ENCODE results near the gene BSPRY. TPM values are rescaled to one million over a fixed set of nuclear protein-coding genes. Genes with fewer than 3 reads are reported as not detected.

Gene BSPRY
- polyA plus RNA-seq, 1 donor from 2014 or later, result not detected

GRCh38 chr9:113388833-113389232 lies 39.5 kb downstream of the BSPRY start:
- no peaks in the 10 kb centered on the region for H3F3A ChIP-seq (ENCODE audit: insufficient read depth, low read length, poor library complexity, severe bottlenecking)
- no peaks in the 10 kb centered on the region for H3K27me3 ChIP-seq (ENCODE audit: insufficient read depth, low read depth, low read length)
- no peak overlapping the region for H2AFZ ChIP-seq (ENCODE audit: low read depth, low read length)
- no peak overlapping the region for H3K4me3 ChIP-seq (ENCODE audit: low read length)
- no peak overlapping the region for H3K4me2 ChIP-seq (ENCODE audit: low read length)
- no peaks in the 10 kb centered on the region for H3K9me3 ChIP-seq (ENCODE audit: low read length)
- H3K9me2 ChIP-seq (ENCODE audit: insufficient read depth, low read length), result no peaks in the 10 kb centered on the region
- no peak overlapping the region for H3K27ac ChIP-seq (ENCODE audit: low read length)
- TF ChIP-seq RAD21 (conservative IDR thresholded peaks at IDR 0.05) (no peak), MXI1 (conservative IDR thresholded peaks at IDR 0.05; ENCODE audit: poor library complexity, severe bottlenecking) (no peak), CTCF (IDR thresholded peaks at IDR 0.05; ENCODE audit: poor library complexity, severe bottlenecking) (no peak), POLR2AphosphoS5 (IDR thresholded peaks at IDR 0.05) (no peak), EZH2 (IDR thresholded peaks at IDR 0.05; ENCODE audit: borderline replicate concordance, insufficient read depth, low read length, poor library complexity, severe bottlenecking) (no peak), SMC3 (conservative IDR thresholded peaks at IDR 0.05; ENCODE audit: poor library complexity) (no peak)
- no peak overlapping the region for H3K9ac ChIP-seq (ENCODE audit: low read length)
- H3K36me3 ChIP-seq (ENCODE audit: insufficient read depth, low read length), result no peaks in the 10 kb centered on the region
- no peaks in the 10 kb centered on the region for H3K79me2 ChIP-seq (replicated peaks; ENCODE audit: insufficient read depth, low read length)
- no peaks in the 10 kb centered on the region for H4K20me1 ChIP-seq (ENCODE audit: insufficient read depth)

- H3K9me3 ChIP-seq (ENCODE audit: low read length), result no peaks in the 10 kb centered on the region
- no peaks in the 10 kb centered on the region for H3K36me3 ChIP-seq (ENCODE audit: insufficient read depth, low read length)
- no peak overlapping the region for H3K27ac ChIP-seq (ENCODE audit: low read length)
- no peak overlapping the region for H3K9ac ChIP-seq (ENCODE audit: low read length)
- TF ChIP-seq MXI1 (conservative IDR thresholded peaks at IDR 0.05; ENCODE audit: poor library complexity, severe bottlenecking) (no peak), RAD21 (conservative IDR thresholded peaks at IDR 0.05) (no peak)
- no peaks in the 10 kb centered on the region for H3K79me2 ChIP-seq (replicated peaks; ENCODE audit: insufficient read depth, low read length)
- H3K4me2 ChIP-seq (ENCODE audit: low read length), result no peak overlapping the region
- no peaks in the 10 kb centered on the region for H3K9me2 ChIP-seq (ENCODE audit: insufficient read depth, low read length)
- no peaks in the 10 kb centered on the region for H3F3A ChIP-seq (ENCODE audit: insufficient read depth, low read length, poor library complexity, severe bottlenecking)
- no peaks in the 10 kb centered on the region for H3K27me3 ChIP-seq (ENCODE audit: insufficient read depth, low read depth, low read length)
- H3K4me3 ChIP-seq (ENCODE audit: low read length), result no peak overlapping the region
- no peak overlapping the region for H2AFZ ChIP-seq (ENCODE audit: low read depth, low read length)
- H4K20me1 ChIP-seq (ENCODE audit: insufficient read depth), result no peaks in the 10 kb centered on the region
Measured at GRCh38 chr9:113389451-113389850, 40.1 kb downstream of the BSPRY start.

- no peaks in the 10 kb centered on the region for H3K9me2 ChIP-seq (ENCODE audit: insufficient read depth, low read length)
- H3K27me3 ChIP-seq (ENCODE audit: insufficient read depth, low read depth, low read length), result no peaks in the 10 kb centered on the region
- no peaks in the 10 kb centered on the region for H3F3A ChIP-seq (ENCODE audit: insufficient read depth, low read length, poor library complexity, severe bottlenecking)
- no peaks in the 10 kb centered on the region for H3K79me2 ChIP-seq (replicated peaks; ENCODE audit: insufficient read depth, low read length)
- H3K9ac ChIP-seq (ENCODE audit: low read length), result no peak overlapping the region
- no peaks in the 10 kb centered on the region for H3K36me3 ChIP-seq (ENCODE audit: insufficient read depth, low read length)
- H2AFZ ChIP-seq (ENCODE audit: low read depth, low read length), result no peak overlapping the region
- no peak overlapping the region for H3K4me2 ChIP-seq (ENCODE audit: low read length)
- no peak overlapping the region for H3K4me3 ChIP-seq (ENCODE audit: low read length)
- H4K20me1 ChIP-seq (ENCODE audit: insufficient read depth), result no peaks in the 10 kb centered on the region
- no peak overlapping the region for H3K27ac ChIP-seq (ENCODE audit: low read length)
- no peaks in the 10 kb centered on the region for H3K9me3 ChIP-seq (ENCODE audit: low read length)
- TF ChIP-seq RAD21 (conservative IDR thresholded peaks at IDR 0.05) (no peak), EZH2 (IDR thresholded peaks at IDR 0.05; ENCODE audit: borderline replicate concordance, insufficient read depth, low read length, poor library complexity, severe bottlenecking) (no peak), SMC3 (conservative IDR thresholded peaks at IDR 0.05; ENCODE audit: poor library complexity) (no peak), POLR2AphosphoS5 (IDR thresholded peaks at IDR 0.05) (no peak), MXI1 (conservative IDR thresholded peaks at IDR 0.05; ENCODE audit: poor library complexity, severe bottlenecking) (no peak), REST (IDR thresholded peaks at IDR 0.05; ENCODE audit: borderline replicate concordance) (no peak), EP300 (conservative IDR thresholded peaks at IDR 0.05; ENCODE audit: poor library complexity, severe bottlenecking) (no peak), TAF1 (IDR thresholded peaks at IDR 0.05; ENCODE audit: low read depth) (no peak), CTCF (IDR thresholded peaks at IDR 0.05; ENCODE audit: poor library complexity, severe bottlenecking) (no peak)
Measured at GRCh38 chr9:113390192-113390960, 41.0 kb downstream of the BSPRY start.

Measured in neural cell (in vitro differentiated cells).